ENCODE data around the gene NUMBL. TPM values are rescaled to one million over a fixed set of nuclear protein-coding genes. Genes with fewer than 3 reads are reported as not detected.
A peak's percentile ranks its signal among the peaks of the same experiment; 100 is the strongest.

Gene NUMBL
- total and polyA plus RNA-seq, 4 donors = 13.2 to 41.2 (median 17.1) TPM

- no peak for TF ChIP-seq CTCF (IDR thresholded peaks at IDR 0.05; ENCODE audit: control extremely low read depth, extremely low read depth)
- ATAC-seq (ENCODE audit: insufficient read depth, low FRiP score) (no peak), DNase-seq (peak in 1 of 3 donors; percentile 11)
- H3K27me3 ChIP-seq (ENCODE audit: control insufficient read depth in 3 of 3, insufficient read depth in 3 of 3, low read length in 2 of 3) = no peaks in the 10 kb centered on the region
- H3K36me3 ChIP-seq (ENCODE audit: control insufficient read depth in 4 of 4, insufficient read depth in 4 of 4, low read length in 4 of 4) = peaks cover 0 to 32% (median 15%) of the 10 kb centered on the region in 4 donors
- H3K9ac ChIP-seq (ENCODE audit: insufficient read depth in 1 of 2, low read length in 2 of 2) = peak overlapping the region in 1 of 2 donors; percentile 72
- peaks cover 0 to 36% (median 14%) of the 10 kb centered on the region in 5 donors for H3K4me1 ChIP-seq (ENCODE audit: control insufficient read depth in 5 of 5, insufficient read depth in 5 of 5, low read length in 5 of 5)
- H3K27ac ChIP-seq (ENCODE audit: low read depth in 1 of 2, low read length in 1 of 2) = peak overlapping the region in 1 of 2 donors; percentile 4
- H3K4me3 ChIP-seq = no peak overlapping the region
- no peaks in the 10 kb centered on the region for H3K9me3 ChIP-seq (ENCODE audit: control insufficient read depth in 4 of 4, insufficient read depth in 3 of 4, low read length in 3 of 4)
- 80 to 85% methylated on average over 4 of the region's 4 CpGs for WGBS, 2 donors
Observed at GRCh38 chr19:40688987-40689338, 1.5 kb downstream of the NUMBL start.

GRCh38 chr19:40688309-40688708, 2.1 kb downstream of the NUMBL start:
- DNase-seq (no peak), ATAC-seq (ENCODE audit: insufficient read depth, low FRiP score) (no peak)
- 82 to 93% methylated on average over 1 of the region's 1 CpG for WGBS, 2 donors
- no peak for TF ChIP-seq CTCF (IDR thresholded peaks at IDR 0.05; ENCODE audit: control extremely low read depth, extremely low read depth)
- peak overlapping the region in 1 of 2 donors; percentile 37 for H3K27ac ChIP-seq (ENCODE audit: low read depth in 1 of 2, low read length in 1 of 2)
- H3K4me3 ChIP-seq = no peak overlapping the region
- peak overlapping the region in 1 of 2 donors; percentile 2 for H3K9ac ChIP-seq (ENCODE audit: insufficient read depth in 1 of 2, low read length in 2 of 2)
- H3K27me3 ChIP-seq (ENCODE audit: control insufficient read depth in 3 of 3, insufficient read depth in 3 of 3, low read length in 2 of 3) = no peaks in the 10 kb centered on the region
- H3K4me1 ChIP-seq (ENCODE audit: control insufficient read depth in 5 of 5, insufficient read depth in 5 of 5, low read length in 5 of 5) = peaks cover 0 to 36% (median 14%) of the 10 kb centered on the region in 5 donors
- peaks cover 0 to 27% (median 15%) of the 10 kb centered on the region in 4 donors for H3K36me3 ChIP-seq (ENCODE audit: control insufficient read depth in 4 of 4, insufficient read depth in 4 of 4, low read length in 4 of 4)
- no peaks in the 10 kb centered on the region for H3K9me3 ChIP-seq (ENCODE audit: control insufficient read depth in 4 of 4, insufficient read depth in 3 of 4, low read length in 3 of 4)

GRCh38 chr19:40687525-40688016, 2.9 kb downstream of the NUMBL start:
- peak overlapping the region in 1 of 2 donors; percentile 30 for H3K9ac ChIP-seq (ENCODE audit: insufficient read depth in 1 of 2, low read length in 2 of 2)
- H3K4me3 ChIP-seq = no peak overlapping the region
- 58 to 71% methylated on average over 12 of the region's 12 CpGs for WGBS, 2 donors
- no peaks in the 10 kb centered on the region for H3K27me3 ChIP-seq (ENCODE audit: control insufficient read depth in 3 of 3, insufficient read depth in 3 of 3, low read length in 2 of 3)
- H3K36me3 ChIP-seq (ENCODE audit: control insufficient read depth in 4 of 4, insufficient read depth in 4 of 4, low read length in 4 of 4) = peaks cover 0 to 29% (median 20%) of the 10 kb centered on the region in 4 donors
- no peaks in the 10 kb centered on the region for H3K9me3 ChIP-seq (ENCODE audit: control insufficient read depth in 4 of 4, insufficient read depth in 3 of 4, low read length in 3 of 4)
- ATAC-seq (ENCODE audit: insufficient read depth, low FRiP score) = no peak
- H3K4me1 ChIP-seq (ENCODE audit: control insufficient read depth in 5 of 5, insufficient read depth in 5 of 5, low read length in 5 of 5) = peaks cover 0 to 36% (median 14%) of the 10 kb centered on the region in 5 donors
- TF ChIP-seq CTCF (IDR thresholded peaks at IDR 0.05; ENCODE audit: control extremely low read depth, extremely low read depth) = no peak
- DNase-seq = peak; percentile 72 to 79 (median 73)
- H3K27ac ChIP-seq (ENCODE audit: low read depth in 1 of 2, low read length in 1 of 2) = peak overlapping the region in 1 of 2 donors; percentile 58
